ENCODE results near the gene SLC7A1. TPM values are rescaled to one million over a fixed set of nuclear protein-coding genes. Genes with fewer than 3 reads are reported as not detected.

Gene SLC7A1
- total and polyA plus RNA-seq, 2 of the 8 experiments (the other 6 are each of a cell fraction or from before 2014, with no cell fraction given), result 26.8 to 114 TPM

DNA sequence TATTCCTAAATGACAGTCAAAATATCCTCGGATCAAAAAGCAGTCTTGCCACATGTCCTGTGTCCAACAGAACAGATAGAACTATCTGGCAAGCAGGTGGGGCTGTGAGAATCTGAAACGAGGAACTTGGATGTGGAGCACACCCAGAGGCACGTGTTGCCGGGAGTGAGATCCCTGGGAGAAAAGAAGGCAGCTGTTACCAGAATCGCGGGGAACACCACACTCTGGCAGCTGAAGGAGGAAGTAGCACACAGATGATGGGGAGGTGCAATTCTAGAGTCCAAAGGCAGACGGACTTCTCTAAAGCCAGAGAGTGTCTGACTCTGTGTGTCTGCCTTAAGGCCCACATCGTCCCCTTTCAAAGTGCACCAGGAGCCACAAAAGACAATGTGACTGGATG, 22.3 kb downstream of the SLC7A1 start:
- WGBS, 2 experiments (ENCODE audit: extremely low coverage in 1 of 2, insufficient coverage in 1 of 2, insufficient read length in 1 of 2, insufficient replicate concordance in 2 of 2, low coverage in 1 of 2, low lambda C conversion rate in 2 of 2, missing lambda C conversion rate in 1 of 2), result 82% methylated on average over 8 of the region's 8 CpGs; no CpG with 5 or more reads in 1 of the 2 experiments
- Histone ChIP-seq H2BK120ac (replicated peaks; ENCODE audit: low read depth, low read length) (no peak overlapping the region), H3K4ac (replicated peaks; ENCODE audit: insufficient read length, low read depth, low read length) (no peak overlapping the region), H3K23me2 (ENCODE audit: low read depth, low read length) (no peaks in the 10 kb centered on the region), H2BK15ac (ENCODE audit: low read length) (no peak overlapping the region), H3K4me2 (ENCODE audit: insufficient read depth in 1 of 2, low read depth in 2 of 2, low read length in 2 of 2) (no peak overlapping the region), H4K20me1 (replicated peaks in 1 of 2; ENCODE audit: control insufficient read depth in 1 of 2, insufficient read depth in 2 of 2, low read length in 2 of 2) (peaks cover 34 to 39% of the 10 kb centered on the region in 2 experiments), H3K18ac (ENCODE audit: extremely low read depth, low read length) (no peak overlapping the region), H3K23ac (ENCODE audit: insufficient read length) (no peak overlapping the region), H2AK5ac (ENCODE audit: low read depth, low read length) (no peak overlapping the region), H3K36me3 (ENCODE audit: control insufficient read depth in 2 of 4, insufficient read depth in 4 of 4, low read length in 3 of 4) (no peaks in the 10 kb centered on the region; a peak in 1 of 8 replicates), H4K5ac (ENCODE audit: insufficient read length, low read depth, low read length) (no peak overlapping the region), H4K8ac (ENCODE audit: extremely low read depth, insufficient read depth, low read length) (no peak overlapping the region), H3K56ac (replicated peaks; ENCODE audit: insufficient read length, low read depth, low read length) (no peak overlapping the region), H2BK12ac (ENCODE audit: low read depth, low read length) (no peak overlapping the region), H3K27ac (ENCODE audit: low read depth, low read length) (no peak overlapping the region), H3K4me1 (replicated peaks in 1 of 4; ENCODE audit: control insufficient read depth in 3 of 4, insufficient read depth in 4 of 4, low read length in 3 of 4) (peaks cover 5 to 19% (median 14%) of the 10 kb centered on the region in 4 experiments), H3K27me3 (replicated peaks in 1 of 4; ENCODE audit: control insufficient read depth in 3 of 4, extremely low read depth in 1 of 4, insufficient read depth in 3 of 4, low read length in 3 of 4) (no peaks in the 10 kb centered on the region), H2BK20ac (ENCODE audit: low read length) (no peak overlapping the region), H3K9me3 (ENCODE audit: insufficient read depth in 2 of 2, low read depth in 1 of 2, low read length in 1 of 2) (no peaks in the 10 kb centered on the region), H4K91ac (replicated peaks; ENCODE audit: insufficient read length, low read length) (no peak overlapping the region), H2BK5ac (ENCODE audit: low read depth, low read length) (no peak overlapping the region), H3K9ac (replicated peaks in 1 of 4; ENCODE audit: extremely low read depth in 1 of 4, low read depth in 3 of 4, low read length in 3 of 4) (no peak overlapping the region), H3K4me3 (ENCODE audit: extremely low read depth in 1 of 4, insufficient read depth in 2 of 4, low read depth in 3 of 4, low read length in 4 of 4) (no peak overlapping the region), H3K79me2 (ENCODE audit: control insufficient read depth in 1 of 2, insufficient read depth in 2 of 2, low read length in 2 of 2) (peaks cover 20 to 100% of the 10 kb centered on the region in 2 experiments), H3K14ac (ENCODE audit: insufficient read length) (no peak overlapping the region), H3K79me1 (ENCODE audit: low read depth, low read length) (peaks cover 27% of the 10 kb centered on the region), H2AFZ (ENCODE audit: low read length) (no peak overlapping the region)
- ChIA-PET POLR2A (ENCODE audit: partially characterized antibody) (interaction anchor here (1.1 to 3.8 kb wide), 4 partner anchors 9 to 20 kb away, joined by 3 to 18 read pairs (median 14); no protein-coding TSS in a partner anchor), CTCF (ENCODE audit: partially characterized antibody) (interaction anchor here (0.8 to 1.9 kb wide), 5 partner anchors 9 to 141 kb away, joined by 3 to 11 read pairs (median 4); no protein-coding TSS in a partner anchor)
- FAIRE-seq (no peak), DNase-seq (ENCODE audit: low read depth in 1 of 2, low spot score in 2 of 2) (no peak)
- TF ChIP-seq, protein P1, sequence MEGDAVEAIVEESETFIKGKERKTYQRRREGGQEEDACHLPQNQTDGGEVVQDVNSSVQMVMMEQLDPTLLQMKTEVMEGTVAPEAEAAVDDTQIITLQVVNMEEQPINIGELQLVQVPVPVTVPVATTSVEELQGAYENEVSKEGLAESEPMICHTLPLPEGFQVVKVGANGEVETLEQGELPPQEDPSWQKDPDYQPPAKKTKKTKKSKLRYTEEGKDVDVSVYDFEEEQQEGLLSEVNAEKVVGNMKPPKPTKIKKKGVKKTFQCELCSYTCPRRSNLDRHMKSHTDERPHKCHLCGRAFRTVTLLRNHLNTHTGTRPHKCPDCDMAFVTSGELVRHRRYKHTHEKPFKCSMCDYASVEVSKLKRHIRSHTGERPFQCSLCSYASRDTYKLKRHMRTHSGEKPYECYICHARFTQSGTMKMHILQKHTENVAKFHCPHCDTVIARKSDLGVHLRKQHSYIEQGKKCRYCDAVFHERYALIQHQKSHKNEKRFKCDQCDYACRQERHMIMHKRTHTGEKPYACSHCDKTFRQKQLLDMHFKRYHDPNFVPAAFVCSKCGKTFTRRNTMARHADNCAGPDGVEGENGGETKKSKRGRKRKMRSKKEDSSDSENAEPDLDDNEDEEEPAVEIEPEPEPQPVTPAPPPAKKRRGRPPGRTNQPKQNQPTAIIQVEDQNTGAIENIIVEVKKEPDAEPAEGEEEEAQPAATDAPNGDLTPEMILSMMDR (IDR thresholded peaks at IDR 0.05; ENCODE audit: control extremely low read depth in 1 of 3, insufficient read depth in 1 of 3, low read depth in 1 of 3, low read length in 3 of 3), result no peak
- TF ChIP-seq RFX5 (IDR thresholded peaks at IDR 0.05; ENCODE audit: borderline replicate concordance, low read depth, low read length), result no peak
- no peak for TF ChIP-seq SRF (IDR thresholded peaks at IDR 0.05; ENCODE audit: low read depth, low read length)
- TF ChIP-seq TCF12 (IDR thresholded peaks at IDR 0.05; ENCODE audit: low read depth, low read length), result no peak
- TF ChIP-seq EGR1 (IDR thresholded peaks at IDR 0.05; ENCODE audit: borderline replicate concordance, low read depth, low read length), result no peak
- no peak for TF ChIP-seq CHD1 (IDR thresholded peaks at IDR 0.05; ENCODE audit: low read depth, low read length)
- TF ChIP-seq CHD2 (IDR thresholded peaks at IDR 0.05; ENCODE audit: low read length), result no peak
- TF ChIP-seq EP300 (IDR thresholded peaks at IDR 0.05; ENCODE audit: borderline replicate concordance in 1 of 2, low read depth in 2 of 2, low read length in 2 of 2), result no peak
- TF ChIP-seq MAFK (IDR thresholded peaks at IDR 0.05; ENCODE audit: low read depth, low read length), result no peak
- no peak for TF ChIP-seq KDM4A (IDR thresholded peaks at IDR 0.05; ENCODE audit: low read depth, low read length, severe bottlenecking)
- no peak for TF ChIP-seq GABPA (IDR thresholded peaks at IDR 0.05; ENCODE audit: borderline replicate concordance, insufficient read depth, low read length)
- TF ChIP-seq SP2 (IDR thresholded peaks at IDR 0.05; ENCODE audit: low read length), result no peak

All from H1 (cell line).